HG03565 (cell line): ENCODE measurements around the gene TMEM131.

ENCODE experiments used
- ATAC-seq: cut with Tn5 transposase; IDR thresholded peaks from one replicate; pipeline ENCODE4 v1.9.1; 2021; ENCODE audit warnings: mild to moderate bottlenecking, moderate library complexity; ENCODE audit not compliant: unreplicated experiment

TMEM131 gene

GRCh38 chr2:97731274-97732020, 264.3 kb downstream of the TMEM131 start:
- ATAC-seq = no peak

GRCh38 chr2:97730245-97730644, 265.5 kb downstream of the TMEM131 start:
- ATAC-seq = no peak

- no peak for ATAC-seq
These were observed 267.5 kb downstream of the TMEM131 start for GRCh38 chr2:97728091-97728731.

- no peak for ATAC-seq
These were observed 268.5 kb downstream of the TMEM131 start for GRCh38 chr2:97727296-97727695.

- no peak for ATAC-seq
These were observed 269.3 kb downstream of the TMEM131 start for GRCh38 chr2:97726261-97727064.

GRCh38 chr2:97724946-97725688, 270.6 kb downstream of the TMEM131 start:
- ATAC-seq = no peak

- no peak for ATAC-seq
These were observed 271.2 kb downstream of the TMEM131 start for GRCh38 chr2:97724501-97724900.

GRCh38 chr2:97724073-97724410, 271.7 kb downstream of the TMEM131 start:
- no peak for ATAC-seq

- ATAC-seq = no peak
These were observed 272.3 kb downstream of the TMEM131 start for GRCh38 chr2:97723156-97724072.

GRCh38 chr2:97722227-97722626, 273.5 kb downstream of the TMEM131 start:
- ATAC-seq = no peak

GRCh38 chr2:97720746-97721145, 275.0 kb downstream of the TMEM131 start:
- no peak for ATAC-seq

- no peak for ATAC-seq
These were observed 276.2 kb downstream of the TMEM131 start for GRCh38 chr2:97719362-97720155.

- no peak for ATAC-seq
These were observed 276.8 kb downstream of the TMEM131 start for GRCh38 chr2:97718942-97719341.

- ATAC-seq = no peak
These were observed 277.5 kb downstream of the TMEM131 start for GRCh38 chr2:97718051-97718882.

- no peak for ATAC-seq
These were observed 278.1 kb downstream of the TMEM131 start for GRCh38 chr2:97717613-97717995.

GRCh38 chr2:97716695-97717612, 278.8 kb downstream of the TMEM131 start:
- ATAC-seq = no peak

- no peak for ATAC-seq
These were observed 279.6 kb downstream of the TMEM131 start for GRCh38 chr2:97715951-97716694.
